GM12878 (cell line): Measurements from ENCODE around the gene PCP2. TPM values are rescaled to one million over a fixed set of nuclear protein-coding genes. Genes with fewer than 3 reads are reported as not detected.

ENCODE experiments used
- ATAC-seq: fragments of 200-7000 bp; cut with Tn5 transposase; 3 replicates; pipeline ENCODE4 v1.9.1; 2020; ENCODE audit warnings: mild to moderate bottlenecking, moderate library complexity
- BruUV-seq: library from RNA; stranded (reverse); fragments of 400-500 nt; replicated peaks from 2 replicates; lab custom pipeline; 2021; lab: Mats Ljungman, UMichigan
- CTCF ChIA-PET: fragments of 300-600 bp; sonication (Branson Sonifier 250); formaldehyde crosslinking; extraction: SDS; loops from one replicate; lab custom pipeline; 2021; ENCODE audit warnings: inconsistent platforms; lab: Yijun Ruan, JAX
- POLR2A ChIA-PET: fragments of 350-600 bp; formaldehyde crosslinking; extraction: SDS; loops from one replicate; lab custom pipeline; 2021; ENCODE audit warnings: inconsistent platforms; lab: Charles Lee
- RAD21 ChIA-PET: fragments of 300-600 bp; sonication (Branson Sonifier 250); formaldehyde crosslinking; loops from one replicate; lab custom pipeline; 2023; ENCODE audit warnings: antibody characterized with exemption; ENCODE audit not compliant: unreplicated experiment; lab: Charles Lee
- SMC1A ChIA-PET: fragments of 300-600 bp; sonication (Branson Sonifier 250); formaldehyde crosslinking; loops from one replicate; lab custom pipeline; 2023; ENCODE audit not compliant: unreplicated experiment, uncharacterized antibody; lab: Charles Lee
- DNase-seq: peaks from one replicate; pipeline ENCODE4 v3.0.0-alpha.2; 2011; ENCODE audit warnings: low read depth, low spot score
- FAIRE-seq: peaks from 3 replicates; lab custom pipeline; 2011; peaks lifted over from hg19 to GRCh38; lab: Jason Lieb, UNC
- H2AFZ ChIP-seq: 2 replicates; pipeline ENCODE4 v1.6.0; 2011; ENCODE audit warnings: low read depth, low read length, control low read depth; ENCODE audit not compliant: control insufficient read depth
- H3K27ac ChIP-seq: 2 replicates; pipeline ENCODE4 v1.5.1; 2011; ENCODE audit warnings: control low read depth; ENCODE audit not compliant: control insufficient read depth, insufficient read depth
- H3K27me3 ChIP-seq, 2 experiments: replicated peaks in 1 of 2; 2 replicates each; pipeline versions ENCODE4 v1.6.0 to v1.6.1; 2011; ENCODE audit warnings: low read length in 1 of 2; ENCODE audit not compliant: control insufficient read depth in 2 of 2, insufficient read depth in 2 of 2
- H3K36me3 ChIP-seq, 2 experiments: 2 replicates each; pipeline ENCODE4 v1.5.1; 2011; ENCODE audit warnings: low read length in 1 of 2; ENCODE audit not compliant: control insufficient read depth in 2 of 2, insufficient read depth in 2 of 2
- H3K4me1 ChIP-seq: 2 replicates; pipeline ENCODE4 v1.6.1; 2011; ENCODE audit warnings: mild to moderate bottlenecking, low read length, moderate library complexity, mixed read lengths; ENCODE audit not compliant: control insufficient read depth, insufficient read depth
- H3K4me2 ChIP-seq: 2 replicates; pipeline ENCODE4 v1.6.0; 2011; ENCODE audit warnings: control low read depth; ENCODE audit not compliant: control insufficient read depth, insufficient read depth
- H3K4me3 ChIP-seq: fragments of 200-600 bp; sonication (generic); 2 replicates; pipeline ENCODE4 v1.5.1; 2016
- H3K79me2 ChIP-seq: 2 replicates; pipeline ENCODE4 v1.6.0; 2011; ENCODE audit warnings: low read length; ENCODE audit not compliant: control insufficient read depth, insufficient read depth
- H3K9ac ChIP-seq: 2 replicates; pipeline ENCODE4 v1.8.0; 2011; ENCODE audit warnings: low read length, control low read depth, mixed read lengths; ENCODE audit not compliant: control insufficient read depth, insufficient read depth
- H3K9me3 ChIP-seq: replicated peaks from 3 replicates; pipeline ENCODE4 v1.5.1; 2011; ENCODE audit warnings: mild to moderate bottlenecking, low read length; ENCODE audit not compliant: control insufficient read depth, insufficient read depth
- H4K20me1 ChIP-seq: 2 replicates; pipeline ENCODE4 v1.6.0; 2011; ENCODE audit not compliant: control insufficient read depth, insufficient read depth
- CBFB ChIP-seq: IDR thresholded peaks from 2 replicates; pipeline ENCODE4 v1.6.1; 2016; ENCODE audit warnings: antibody characterized with exemption, low read depth
- GABPA ChIP-seq: IDR thresholded peaks from 2 replicates; pipeline ENCODE4 v1.6.1; 2014; ENCODE audit warnings: antibody characterized with exemption, low read depth, mild to moderate bottlenecking, inconsistent platforms
- HDAC6 ChIP-seq: fragments of 200-600 bp; sonication (generic); IDR thresholded peaks from one replicate; pipeline ENCODE4 v1.8.0; 2017; ENCODE audit warnings: antibody characterized with exemption; ENCODE audit not compliant: unreplicated experiment
- MTA2 ChIP-seq: fragments of 450-650 bp; IDR thresholded peaks from 2 replicates; pipeline ENCODE4 v1.6.1; 2016; ENCODE audit warnings: low read depth, mild to moderate bottlenecking, moderate library complexity
- MTA3 ChIP-seq: IDR thresholded peaks from 2 replicates; pipeline ENCODE4 v1.6.1; 2012; ENCODE audit warnings: low read length, inconsistent platforms, borderline replicate concordance
- NFYA ChIP-seq: IDR thresholded peaks from 2 replicates; pipeline ENCODE4 v1.6.1; 2011; ENCODE audit warnings: low read depth, mild to moderate bottlenecking, low read length, improper control_type of control experiment, borderline replicate concordance
- RB1 ChIP-seq: fragments of 450-650 bp; formaldehyde crosslinking; IDR thresholded peaks from 2 replicates; pipeline ENCODE4 v1.6.1; 2017; ENCODE audit warnings: mild to moderate bottlenecking, borderline replicate concordance
- SMARCA5 ChIP-seq: fragments of 450-650 bp; IDR thresholded peaks from 2 replicates; pipeline ENCODE4 v1.6.1; 2017; ENCODE audit warnings: mild to moderate bottlenecking
- SMC3 ChIP-seq: IDR thresholded peaks from 2 replicates; pipeline ENCODE4 v1.6.1; 2011; ENCODE audit warnings: low read length, improper control_type of control experiment, borderline replicate concordance
- STAT1 ChIP-seq: fragments of 450-650 bp; conservative IDR thresholded peaks from 2 replicates; pipeline ENCODE4 v1.6.1; 2014; ENCODE audit warnings: antibody characterized with exemption, mild to moderate bottlenecking
- WGBS: methylation state at CpG from one replicate; pipeline ENCODE4 v1.1.6; 2016; ENCODE audit warnings: low lambda C conversion rate; ENCODE audit not compliant: insufficient replicate concordance, insufficient coverage; ENCODE audit errors: missing lambda C conversion rate; 5-methylcytosine and 5-hydroxymethylcytosine counted together
- in situ Hi-C: fragments of 300-500 bp; cut with MboI; formaldehyde crosslinking; loops from 9 replicates; pipeline ENCODE4 v1.14.3; 2018; ENCODE audit warnings: mixed read lengths
- intact Hi-C: fragments of 100-400 bp; cut with micrococcal nuclease; formaldehyde crosslinking; loops from one replicate; pipeline ENCODE4 v1.14.2; 2022; ENCODE audit not compliant: unreplicated experiment
- polyA plus RNA-seq, 11 experiments: library from polyadenylated mRNA; depleted of rRNA in 4 of 11; unstranded in 6 of 11; stranded (reverse) in 5 of 11; fragments of >200 nt; fragmentation: Nextera tagmentation in 4 of 11; fragmentation: Illumina TruSeq in 1 of 11; extraction: Ambion mirVana in 4 of 11; extraction: Trizol in 1 of 11; gene quantifications; 1 replicate in 1 of 11; 2 replicates in 10 of 11; pipeline versions ENCODE4 v1.2.1 to v1.2.3, GENCODE V29; 2011 to 2016; ENCODE audit warnings: inconsistent platforms in 2 of 11, missing spikeins in 2 of 11, low read depth in 1 of 11
- total RNA-seq, 4 experiments: library from RNA; depleted of rRNA in 3 of 4; stranded (reverse); fragments of >200 nt in 3 of 4; fragmentation: Illumina TruSeq in 1 of 4; extraction: Trizol in 1 of 4; gene quantifications; 2 replicates each; pipeline versions ENCODE4 v1.2.1 to v1.2.3, GENCODE V29; 2013 to 2021
- TF ChIP-seq, protein P1 (sequence below): fragments of 450-650 bp; IDR thresholded peaks from 2 replicates; pipeline ENCODE4 v1.6.1; 2017; ENCODE audit warnings: mild to moderate bottlenecking, low read depth, inconsistent platforms; ENCODE audit not compliant: poor library complexity, severe bottlenecking
- TF ChIP-seq, protein P2 (sequence below): fragments of 450-650 bp; IDR thresholded peaks from 2 replicates; pipeline ENCODE4 v1.6.1; 2017; ENCODE audit warnings: mild to moderate bottlenecking

Gene PCP2
- total and polyA plus RNA-seq, 10 of the 15 experiments (the other 5 are each of a cell fraction or from before 2014, with no cell fraction given) = 0.10 to 0.62 (median 0.31) TPM; not detected in 5

DNA sequence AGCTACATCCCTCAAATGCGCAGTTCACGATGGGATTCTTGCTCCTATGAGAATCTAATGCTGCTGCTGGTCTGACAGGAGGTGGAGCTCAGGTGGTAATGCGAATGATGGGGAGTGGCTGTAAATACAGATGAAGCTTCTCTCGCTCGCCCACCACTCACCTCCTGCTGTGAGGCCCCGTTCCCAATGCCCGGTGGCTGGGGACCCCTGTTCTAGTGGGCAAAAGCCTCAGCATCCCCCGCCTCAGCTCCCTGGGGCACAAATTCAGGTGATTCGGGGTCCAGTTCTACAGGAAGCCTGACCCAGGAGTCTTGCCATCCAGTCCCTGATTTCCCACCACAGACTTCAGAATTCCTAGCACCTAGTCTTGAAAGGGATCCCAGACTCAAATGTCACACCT lies 39.0 kb upstream of the PCP2 start:
- TF ChIP-seq STAT1 = no peak
- TF ChIP-seq, protein P1, sequence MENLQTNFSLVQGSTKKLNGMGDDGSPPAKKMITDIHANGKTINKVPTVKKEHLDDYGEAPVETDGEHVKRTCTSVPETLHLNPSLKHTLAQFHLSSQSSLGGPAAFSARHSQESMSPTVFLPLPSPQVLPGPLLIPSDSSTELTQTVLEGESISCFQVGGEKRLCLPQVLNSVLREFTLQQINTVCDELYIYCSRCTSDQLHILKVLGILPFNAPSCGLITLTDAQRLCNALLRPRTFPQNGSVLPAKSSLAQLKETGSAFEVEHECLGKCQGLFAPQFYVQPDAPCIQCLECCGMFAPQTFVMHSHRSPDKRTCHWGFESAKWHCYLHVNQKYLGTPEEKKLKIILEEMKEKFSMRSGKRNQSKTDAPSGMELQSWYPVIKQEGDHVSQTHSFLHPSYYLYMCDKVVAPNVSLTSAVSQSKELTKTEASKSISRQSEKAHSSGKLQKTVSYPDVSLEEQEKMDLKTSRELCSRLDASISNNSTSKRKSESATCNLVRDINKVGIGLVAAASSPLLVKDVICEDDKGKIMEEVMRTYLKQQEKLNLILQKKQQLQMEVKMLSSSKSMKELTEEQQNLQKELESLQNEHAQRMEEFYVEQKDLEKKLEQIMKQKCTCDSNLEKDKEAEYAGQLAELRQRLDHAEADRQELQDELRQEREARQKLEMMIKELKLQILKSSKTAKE = no peak
- TF ChIP-seq CBFB = no peak
- no peak for TF ChIP-seq NFYA
- CTCF ChIA-PET = interaction anchor here (1.0 kb wide), 1 partner anchor 20 kb away, joined by 3 read pairs; no protein-coding TSS in a partner anchor
- H2AFZ ChIP-seq = no peak overlapping the region
- H3K4me3 ChIP-seq = no peak overlapping the region
- no peak overlapping the region for H3K4me2 ChIP-seq
- peaks cover 17% of the 10 kb centered on the region for H3K4me1 ChIP-seq
- H4K20me1 ChIP-seq = no peaks in the 10 kb centered on the region
- ATAC-seq = no peak
- H3K27me3 ChIP-seq = peaks cover 4 to 7% of the 10 kb centered on the region in 2 experiments; a peak in 3 of 4 replicates
- DNase-seq = no peak
- RAD21 ChIA-PET = no interaction called here
- H3K9ac ChIP-seq = no peak overlapping the region
- no peaks in the 10 kb centered on the region for H3K36me3 ChIP-seq
- no peaks in the 10 kb centered on the region for H3K79me2 ChIP-seq
- FAIRE-seq = no peak
- H3K27ac ChIP-seq = no peak overlapping the region
- BruUV-seq = no TSS peak
- SMC1A ChIA-PET = interaction anchor here (0.8 kb wide), 1 partner anchor 104 kb away, joined by 5 read pairs; no protein-coding TSS in a partner anchor
- in situ Hi-C loops (no loop called here), intact Hi-C loops (loop anchor here (10.0 kb wide), 1 partner anchor 288 kb away; no protein-coding TSS in a partner anchor)
- POLR2A ChIA-PET = no interaction called here
- 37% methylated on average over 9 of the region's 9 CpGs for WGBS
- H3K9me3 ChIP-seq = no peaks in the 10 kb centered on the region; the same call in 2 of the 3 replicates

DNA sequence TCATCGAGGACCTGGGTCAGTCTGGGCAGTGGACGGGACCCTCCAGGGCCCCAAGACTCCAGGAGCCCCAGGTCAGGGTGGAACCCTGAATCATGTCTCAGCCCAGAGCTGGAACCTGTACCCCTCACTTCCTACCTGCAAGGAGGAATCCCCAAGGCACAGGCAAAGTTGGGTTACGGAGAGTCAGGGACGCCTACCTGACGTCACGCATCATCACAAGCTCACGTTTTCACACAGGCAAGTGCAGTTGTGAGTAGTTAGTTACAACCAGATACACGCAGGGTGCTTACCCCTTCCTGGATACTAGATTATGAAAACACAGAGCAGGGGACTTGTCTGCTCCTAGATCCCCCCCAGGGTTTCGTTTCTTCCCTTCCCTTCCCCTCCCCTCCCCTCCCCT lies 37.3 kb upstream of the PCP2 start:
- ChIA-PET SMC1A (no interaction called here), RAD21 (no interaction called here), POLR2A (no interaction called here), CTCF (interaction anchor here (0.7 kb wide), 1 partner anchor 30 kb away, joined by 3 read pairs; no protein-coding TSS in a partner anchor)
- Histone ChIP-seq H2AFZ (no peak overlapping the region), H3K79me2 (no peaks in the 10 kb centered on the region), H3K27me3 (peaks cover 4 to 7% of the 10 kb centered on the region in 2 experiments; a peak in 3 of 4 replicates), H3K27ac (no peak overlapping the region), H3K4me1 (peaks cover 5% of the 10 kb centered on the region), H3K9me3 (no peaks in the 10 kb centered on the region; the same call in 2 of the 3 replicates), H4K20me1 (no peaks in the 10 kb centered on the region), H3K4me3 (no peak overlapping the region), H3K4me2 (no peak overlapping the region), H3K36me3 (no peaks in the 10 kb centered on the region), H3K9ac (no peak overlapping the region)
- no TSS peak for BruUV-seq
- FAIRE-seq = no peak
- WGBS = 12% methylated on average over 9 of the region's 9 CpGs
- no peak for ATAC-seq
- no peak for DNase-seq
- in situ Hi-C loops = no loop called here
- intact Hi-C loops = loop anchor here (10.0 kb wide), 1 partner anchor 286 kb away; no protein-coding TSS in a partner anchor
- no peak for TF ChIP-seq MTA3
- no peak for TF ChIP-seq GABPA
- TF ChIP-seq, protein P2, sequence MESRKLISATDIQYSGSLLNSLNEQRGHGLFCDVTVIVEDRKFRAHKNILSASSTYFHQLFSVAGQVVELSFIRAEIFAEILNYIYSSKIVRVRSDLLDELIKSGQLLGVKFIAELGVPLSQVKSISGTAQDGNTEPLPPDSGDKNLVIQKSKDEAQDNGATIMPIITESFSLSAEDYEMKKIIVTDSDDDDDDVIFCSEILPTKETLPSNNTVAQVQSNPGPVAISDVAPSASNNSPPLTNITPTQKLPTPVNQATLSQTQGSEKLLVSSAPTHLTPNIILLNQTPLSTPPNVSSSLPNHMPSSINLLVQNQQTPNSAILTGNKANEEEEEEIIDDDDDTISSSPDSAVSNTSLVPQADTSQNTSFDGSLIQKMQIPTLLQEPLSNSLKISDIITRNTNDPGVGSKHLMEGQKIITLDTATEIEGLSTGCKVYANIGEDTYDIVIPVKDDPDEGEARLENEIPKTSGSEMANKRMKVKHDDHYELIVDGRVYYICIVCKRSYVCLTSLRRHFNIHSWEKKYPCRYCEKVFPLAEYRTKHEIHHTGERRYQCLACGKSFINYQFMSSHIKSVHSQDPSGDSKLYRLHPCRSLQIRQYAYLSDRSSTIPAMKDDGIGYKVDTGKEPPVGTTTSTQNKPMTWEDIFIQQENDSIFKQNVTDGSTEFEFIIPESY = no peak
- no peak for TF ChIP-seq RB1
- TF ChIP-seq SMARCA5 = no peak
- no peak for TF ChIP-seq SMC3
- TF ChIP-seq HDAC6 = no peak
- no peak for TF ChIP-seq MTA2
- no peak for TF ChIP-seq STAT1
